ENCODE measurements around the gene TLL1.

TLL1 gene

DNA sequence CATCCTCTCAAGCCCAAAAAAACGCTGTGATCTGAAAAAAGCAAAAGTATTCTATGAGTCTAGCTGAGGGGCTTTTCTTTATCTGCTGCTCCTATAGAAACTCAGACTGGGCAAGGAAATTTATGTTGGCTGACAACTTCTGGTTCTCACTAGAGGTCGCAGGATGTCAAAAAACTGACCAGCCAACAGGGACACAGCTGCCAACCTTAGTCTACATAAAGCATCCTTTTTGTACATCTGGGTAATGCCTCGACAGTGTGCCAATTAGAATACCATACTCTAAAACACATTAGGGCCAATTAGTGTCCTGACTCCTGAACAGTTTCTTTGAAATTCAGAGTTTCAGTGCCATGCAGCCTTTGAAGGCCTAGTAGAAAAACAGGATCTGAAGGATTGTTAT lies 8.8 kb upstream of the TLL1 start:
- FAIRE-seq: no peak
- no peak for TF ChIP-seq POLR2A (IDR thresholded peaks at IDR 0.05; ENCODE audit: low read depth, low read length)
- no peak for DNase-seq (ENCODE audit: insufficient read length)

GRCh38 chr4:165866019-165866650 lies 6.9 kb upstream of the TLL1 start:
- TF ChIP-seq POLR2AphosphoS5 (IDR thresholded peaks at IDR 0.05; ENCODE audit: low read depth, low read length): no peak
- TF ChIP-seq POLR2A (IDR thresholded peaks at IDR 0.05; ENCODE audit: low read depth, low read length): no peak
- TF ChIP-seq TAF1 (IDR thresholded peaks at IDR 0.05; ENCODE audit: borderline replicate concordance, low read depth, low read length): no peak
- FAIRE-seq: no peak
- DNase-seq (ENCODE audit: insufficient read length): no peak

DNA sequence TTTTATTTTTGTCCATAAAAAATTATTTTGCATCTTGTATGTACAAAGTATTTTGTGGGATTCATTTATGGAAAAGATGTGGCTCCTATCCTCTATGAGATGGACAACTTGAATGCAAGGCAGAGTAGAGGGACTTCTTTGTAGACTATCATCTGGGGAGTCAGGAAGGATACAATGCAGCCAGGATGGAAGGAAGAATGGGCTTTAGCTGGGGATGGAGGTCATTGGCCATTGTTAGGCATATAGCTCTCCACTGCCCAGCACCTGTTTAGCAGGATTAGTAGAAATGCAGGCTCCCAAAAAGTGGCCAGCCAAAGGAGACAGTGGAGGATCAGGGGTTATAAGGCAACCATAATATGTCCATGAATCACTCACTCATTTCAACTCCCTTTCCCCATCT lies 5.1 kb upstream of the TLL1 start:
- DNase-seq (ENCODE audit: insufficient read length) (no peak), FAIRE-seq (no peak)
- no peak for TF ChIP-seq POLR2A (IDR thresholded peaks at IDR 0.05; ENCODE audit: low read depth, low read length)
- no peak for TF ChIP-seq TAF1 (IDR thresholded peaks at IDR 0.05; ENCODE audit: borderline replicate concordance, low read depth, low read length)
- TF ChIP-seq POLR2AphosphoS5 (IDR thresholded peaks at IDR 0.05; ENCODE audit: low read depth, low read length): no peak

DNA sequence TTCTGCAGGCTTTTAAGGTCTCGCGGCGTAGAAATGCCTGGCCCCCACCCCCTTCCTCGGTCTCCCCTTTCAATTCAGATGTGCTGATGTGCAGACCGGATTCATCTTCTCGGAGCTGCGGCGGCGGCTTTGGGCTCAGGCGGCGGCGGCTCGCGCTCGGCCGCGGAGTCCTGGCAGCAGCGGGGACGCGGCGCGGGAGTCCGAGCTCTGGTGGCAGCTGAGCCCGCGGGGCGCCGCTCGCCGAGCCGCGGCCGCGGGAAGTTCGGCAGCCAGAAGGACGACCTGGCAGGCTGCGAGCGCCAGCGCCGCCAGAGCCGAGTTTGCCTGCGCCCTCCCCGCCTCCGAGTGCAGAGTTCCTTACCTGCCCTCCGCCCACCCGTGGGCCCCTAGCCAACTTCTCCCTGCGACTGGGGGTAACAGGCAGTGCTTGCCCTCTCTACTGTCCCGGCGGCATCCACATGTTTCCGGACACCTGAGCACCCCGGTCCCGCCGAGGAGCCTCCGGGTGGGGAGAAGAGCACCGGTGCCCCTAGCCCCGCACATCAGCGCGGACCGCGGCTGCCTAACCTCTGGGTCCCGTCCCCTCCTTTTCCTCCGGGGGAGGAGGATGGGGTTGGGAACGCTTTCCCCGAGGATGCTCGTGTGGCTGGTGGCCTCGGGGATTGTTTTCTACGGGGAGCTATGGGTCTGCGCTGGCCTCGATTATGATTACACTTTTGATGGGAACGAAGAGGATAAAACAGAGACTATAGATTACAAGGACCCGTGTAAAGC lies 448 bp downstream of the TLL1 start:
- FAIRE-seq (no peak), DNase-seq (ENCODE audit: insufficient read length) (peak; percentile 21)
- TF ChIP-seq TAF1 (IDR thresholded peaks at IDR 0.05; ENCODE audit: borderline replicate concordance, low read depth, low read length): no peak
- TF ChIP-seq POLR2AphosphoS5 (IDR thresholded peaks at IDR 0.05; ENCODE audit: low read depth, low read length): no peak
- no peak for TF ChIP-seq POLR2A (IDR thresholded peaks at IDR 0.05; ENCODE audit: low read depth, low read length)

GRCh38 chr4:165874072-165874790 lies 1.2 kb downstream of the TLL1 start:
- FAIRE-seq (no peak), DNase-seq (ENCODE audit: insufficient read length) (no peak)
- no peak for TF ChIP-seq POLR2AphosphoS5 (IDR thresholded peaks at IDR 0.05; ENCODE audit: low read depth, low read length)
- TF ChIP-seq TAF1 (IDR thresholded peaks at IDR 0.05; ENCODE audit: borderline replicate concordance, low read depth, low read length): no peak
- no peak for TF ChIP-seq POLR2A (IDR thresholded peaks at IDR 0.05; ENCODE audit: low read depth, low read length)

DNA sequence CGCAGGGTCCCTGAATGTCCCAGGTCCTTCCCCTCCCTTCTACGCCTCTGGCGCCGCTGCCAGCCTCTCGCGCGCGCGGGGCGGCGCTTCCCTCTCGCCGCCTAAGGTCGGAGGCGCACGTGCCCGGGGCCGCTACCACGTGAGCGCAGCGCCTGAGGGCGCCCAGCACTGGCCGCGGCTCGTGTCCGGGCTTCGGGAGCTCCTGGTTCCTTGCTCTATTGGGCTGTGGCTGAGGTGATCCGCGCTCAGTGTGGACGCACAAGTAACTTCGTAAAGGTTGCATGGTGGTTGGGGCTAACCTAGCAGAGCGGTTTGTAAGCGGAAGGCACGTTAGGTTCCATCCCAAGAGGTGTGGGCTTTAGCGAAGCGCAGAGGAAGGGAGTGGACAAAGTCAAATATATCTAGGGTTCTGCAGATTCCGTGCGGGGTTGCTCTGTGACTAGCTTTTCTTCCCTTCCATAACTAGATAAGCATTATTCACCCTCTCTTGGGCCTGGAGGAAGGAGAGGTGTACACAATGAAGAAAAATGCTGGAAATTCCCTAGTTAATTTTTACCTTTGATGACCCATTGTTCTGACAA lies 1.8 kb downstream of the TLL1 start:
- TF ChIP-seq TAF1 (IDR thresholded peaks at IDR 0.05; ENCODE audit: borderline replicate concordance, low read depth, low read length) (no peak), POLR2A (IDR thresholded peaks at IDR 0.05; ENCODE audit: low read depth, low read length) (no peak), POLR2AphosphoS5 (IDR thresholded peaks at IDR 0.05; ENCODE audit: low read depth, low read length) (no peak)
- DNase-seq (ENCODE audit: insufficient read length): no peak
- no peak for FAIRE-seq

- FAIRE-seq (no peak), DNase-seq (ENCODE audit: insufficient read length) (no peak)
- TF ChIP-seq POLR2AphosphoS5 (IDR thresholded peaks at IDR 0.05; ENCODE audit: low read depth, low read length) (no peak), POLR2A (IDR thresholded peaks at IDR 0.05; ENCODE audit: low read depth, low read length) (no peak), TAF1 (IDR thresholded peaks at IDR 0.05; ENCODE audit: borderline replicate concordance, low read depth, low read length) (no peak)
These were observed 2.4 kb downstream of the TLL1 start for GRCh38 chr4:165875446-165875845.

DNA sequence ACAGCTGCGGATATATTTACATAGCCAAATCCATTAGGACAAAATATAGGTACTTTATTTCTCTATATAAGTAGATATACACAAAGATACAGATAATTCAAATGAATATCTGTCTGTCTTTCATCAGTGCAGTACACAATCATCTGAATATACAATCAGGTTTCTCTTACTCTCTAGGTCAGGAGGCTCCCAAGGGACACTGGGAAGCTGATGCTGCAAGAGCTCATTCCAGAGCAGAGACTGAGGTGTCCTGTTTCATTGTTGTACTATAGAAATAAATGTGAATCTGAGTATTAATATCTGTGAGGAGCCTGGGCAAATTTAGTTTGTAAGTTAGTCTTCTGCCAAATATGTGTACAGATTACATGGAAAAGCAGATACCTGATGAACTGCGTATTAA lies 4.2 kb downstream of the TLL1 start:
- DNase-seq (ENCODE audit: insufficient read length) (no peak), FAIRE-seq (no peak)
- TF ChIP-seq POLR2A (IDR thresholded peaks at IDR 0.05; ENCODE audit: low read depth, low read length): no peak
- no peak for TF ChIP-seq POLR2AphosphoS5 (IDR thresholded peaks at IDR 0.05; ENCODE audit: low read depth, low read length)
- no peak for TF ChIP-seq TAF1 (IDR thresholded peaks at IDR 0.05; ENCODE audit: borderline replicate concordance, low read depth, low read length)

GRCh38 chr4:165879641-165880040 lies 6.6 kb downstream of the TLL1 start:
- DNase-seq (ENCODE audit: insufficient read length): no peak
- no peak for FAIRE-seq
- no peak for TF ChIP-seq TAF1 (IDR thresholded peaks at IDR 0.05; ENCODE audit: borderline replicate concordance, low read depth, low read length)
- TF ChIP-seq POLR2AphosphoS5 (IDR thresholded peaks at IDR 0.05; ENCODE audit: low read depth, low read length): no peak
- no peak for TF ChIP-seq POLR2A (IDR thresholded peaks at IDR 0.05; ENCODE audit: low read depth, low read length)

DNA sequence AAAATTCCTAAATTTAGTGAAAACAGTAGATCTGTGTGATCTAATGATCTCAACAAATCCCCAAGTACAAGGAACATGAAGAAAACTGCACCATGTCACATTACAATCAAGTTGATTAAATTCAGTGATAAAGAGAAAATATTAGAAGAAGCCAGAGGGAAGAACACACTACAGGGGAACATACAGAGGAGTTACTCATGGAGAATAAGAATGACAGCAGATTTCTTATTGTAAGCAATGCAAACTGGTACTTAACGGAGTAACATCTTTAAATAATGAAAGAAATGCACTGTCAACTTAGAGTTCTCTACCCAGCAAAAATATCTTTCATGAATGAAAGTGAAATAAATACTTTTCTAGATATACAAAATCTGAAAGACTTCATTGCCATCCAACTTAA lies 21.1 kb downstream of the TLL1 start:
- TF ChIP-seq TAF1 (IDR thresholded peaks at IDR 0.05; ENCODE audit: borderline replicate concordance, low read depth, low read length) (no peak), POLR2A (IDR thresholded peaks at IDR 0.05; ENCODE audit: low read depth, low read length) (no peak), POLR2AphosphoS5 (IDR thresholded peaks at IDR 0.05; ENCODE audit: low read depth, low read length) (no peak)
- DNase-seq (ENCODE audit: insufficient read length) (no peak), FAIRE-seq (no peak)

- DNase-seq (ENCODE audit: insufficient read length): no peak
- TF ChIP-seq POLR2A (IDR thresholded peaks at IDR 0.05; ENCODE audit: low read depth, low read length) (no peak), TAF1 (IDR thresholded peaks at IDR 0.05; ENCODE audit: borderline replicate concordance, low read depth, low read length) (no peak), POLR2AphosphoS5 (IDR thresholded peaks at IDR 0.05; ENCODE audit: low read depth, low read length) (no peak)
- no peak for FAIRE-seq
These were observed 32.5 kb downstream of the TLL1 start for GRCh38 chr4:165905405-165906027.
